BE2C (cell line): ENCODE data around the gene SERPINB13.

ENCODE experiments used
- DNase-seq: peaks from one replicate; pipeline ENCODE4 v3.0.0-alpha.2; 2020
- H3K27me3 ChIP-seq: fragments of 250-450 bp; sonication (Bioruptor Pico); 2 replicates; pipeline ENCODE4 v1.5.1; 2020; ENCODE audit warnings: mild to moderate bottlenecking
- H3K36me3 ChIP-seq: fragments of 250-450 bp; sonication (Bioruptor Pico); 2 replicates; pipeline ENCODE4 v1.5.1; 2020; ENCODE audit warnings: mild to moderate bottlenecking
- H3K4me1 ChIP-seq: fragments of 250-450 bp; sonication (Bioruptor Pico); 2 replicates; pipeline ENCODE4 v1.5.1; 2020
- H3K4me3 ChIP-seq: 2 replicates; pipeline ENCODE4 v1.5.1; 2011; ENCODE audit warnings: low read depth, low read length
- H3K9me3 ChIP-seq: fragments of 250-450 bp; sonication (Bioruptor Pico); 2 replicates; pipeline ENCODE4 v1.5.1; 2020
- CTCF ChIP-seq: IDR thresholded peaks from 2 replicates; pipeline ENCODE4 v1.5.1; 2012; ENCODE audit warnings: mild to moderate bottlenecking, low read depth, low read length

The SERPINB13 gene

GRCh38 chr18:63551769-63552168 is 35.4 kb upstream of the SERPINB13 start:
- Histone ChIP-seq H3K9me3 (no peaks in the 10 kb centered on the region), H3K4me1 (no peaks in the 10 kb centered on the region), H3K4me3 (no peak overlapping the region), H3K36me3 (no peaks in the 10 kb centered on the region), H3K27me3 (no peaks in the 10 kb centered on the region)
- no peak for DNase-seq
- TF ChIP-seq CTCF: no peak

- no peak overlapping the region for H3K4me3 ChIP-seq
- H3K27me3 ChIP-seq: no peaks in the 10 kb centered on the region
- no peaks in the 10 kb centered on the region for H3K9me3 ChIP-seq
- TF ChIP-seq CTCF: no peak
- no peak for DNase-seq
- H3K4me1 ChIP-seq: no peaks in the 10 kb centered on the region
- no peaks in the 10 kb centered on the region for H3K36me3 ChIP-seq
These were observed 34.6 kb upstream of the SERPINB13 start for GRCh38 chr18:63552581-63552980.

- DNase-seq: no peak
- H3K9me3 ChIP-seq: no peaks in the 10 kb centered on the region
- H3K27me3 ChIP-seq: no peaks in the 10 kb centered on the region
- no peak overlapping the region for H3K4me3 ChIP-seq
- H3K4me1 ChIP-seq: no peaks in the 10 kb centered on the region
- H3K36me3 ChIP-seq: no peaks in the 10 kb centered on the region
- TF ChIP-seq CTCF: no peak
These were observed 34.1 kb upstream of the SERPINB13 start for GRCh38 chr18:63553081-63553480.

GRCh38 chr18:63559567-63560491 is 27.3 kb upstream of the SERPINB13 start:
- no peaks in the 10 kb centered on the region for H3K36me3 ChIP-seq
- H3K9me3 ChIP-seq: no peaks in the 10 kb centered on the region
- no peaks in the 10 kb centered on the region for H3K4me1 ChIP-seq
- H3K27me3 ChIP-seq: no peaks in the 10 kb centered on the region
- no peak for TF ChIP-seq CTCF
- no peak overlapping the region for H3K4me3 ChIP-seq
- DNase-seq: no peak

- Histone ChIP-seq H3K27me3 (no peaks in the 10 kb centered on the region), H3K4me1 (no peaks in the 10 kb centered on the region), H3K9me3 (no peaks in the 10 kb centered on the region), H3K4me3 (no peak overlapping the region), H3K36me3 (no peaks in the 10 kb centered on the region)
- no peak for DNase-seq
- no peak for TF ChIP-seq CTCF
These were observed 24.9 kb upstream of the SERPINB13 start for GRCh38 chr18:63562284-63562683.

GRCh38 chr18:63564021-63564420 is 23.1 kb upstream of the SERPINB13 start:
- TF ChIP-seq CTCF: no peak
- Histone ChIP-seq H3K36me3 (no peaks in the 10 kb centered on the region), H3K9me3 (no peaks in the 10 kb centered on the region), H3K27me3 (no peaks in the 10 kb centered on the region), H3K4me3 (no peak overlapping the region), H3K4me1 (no peaks in the 10 kb centered on the region)
- no peak for DNase-seq
